Cortex of kidney (tissue), 1 donor: ENCODE data around the gene AVEN.
"Not testable (repeated sequence)": the region's sequence is repeated elsewhere in the genome, so short reads cannot be mapped to it uniquely, and the experiment has no call there.

Experiments used
- DNase-seq: peaks from one replicate; lab custom pipeline; 2025; lab: John Stamatoyannopoulos, UW

The AVEN gene, protein sequence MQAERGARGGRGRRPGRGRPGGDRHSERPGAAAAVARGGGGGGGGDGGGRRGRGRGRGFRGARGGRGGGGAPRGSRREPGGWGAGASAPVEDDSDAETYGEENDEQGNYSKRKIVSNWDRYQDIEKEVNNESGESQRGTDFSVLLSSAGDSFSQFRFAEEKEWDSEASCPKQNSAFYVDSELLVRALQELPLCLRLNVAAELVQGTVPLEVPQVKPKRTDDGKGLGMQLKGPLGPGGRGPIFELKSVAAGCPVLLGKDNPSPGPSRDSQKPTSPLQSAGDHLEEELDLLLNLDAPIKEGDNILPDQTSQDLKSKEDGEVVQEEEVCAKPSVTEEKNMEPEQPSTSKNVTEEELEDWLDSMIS

DNA sequence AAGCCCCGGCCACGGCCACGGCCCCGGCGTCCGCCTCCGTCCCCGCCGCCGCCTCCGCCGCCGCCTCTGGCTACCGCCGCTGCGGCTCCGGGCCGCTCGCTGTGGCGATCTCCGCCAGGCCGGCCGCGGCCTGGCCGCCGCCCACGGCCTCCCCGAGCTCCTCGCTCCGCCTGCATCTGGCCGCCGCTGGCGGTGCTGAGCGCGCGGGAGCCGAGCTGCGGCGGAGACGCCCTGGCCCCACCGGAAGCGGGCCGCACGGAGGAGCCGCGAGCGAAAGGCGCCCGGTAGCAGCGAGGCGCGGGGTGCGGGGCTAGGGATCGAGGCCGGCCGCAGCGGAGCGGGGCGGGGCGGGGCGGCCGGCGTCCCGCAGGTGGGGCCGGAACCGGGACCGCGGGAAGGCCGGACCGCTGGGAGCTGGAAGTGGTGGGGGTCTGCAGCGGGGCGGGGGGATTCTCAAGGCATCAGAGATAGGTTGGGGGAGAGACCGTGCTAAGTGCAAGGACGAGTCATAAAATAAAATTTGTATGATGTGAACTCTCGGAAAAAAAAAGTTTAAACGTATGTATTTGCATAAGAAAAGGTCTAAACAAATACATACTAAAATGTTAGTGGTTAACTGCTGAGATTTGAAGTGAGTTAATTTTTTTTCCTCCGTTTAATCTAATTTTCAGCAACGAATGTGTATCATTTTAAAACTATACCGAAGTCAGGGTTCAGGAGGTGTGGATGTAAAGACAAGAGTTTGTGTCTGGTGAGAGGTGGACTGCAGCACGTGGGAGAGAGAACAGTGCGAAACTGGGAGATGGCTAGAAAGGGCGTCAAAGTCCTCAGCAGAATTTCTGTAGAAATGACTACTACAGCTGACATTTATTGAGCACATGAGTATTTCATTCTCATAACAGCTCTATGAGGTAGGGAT is at the start of gene AVEN:
AVEN (minus strand) TSS at position 334 of the 919 bp plus-strand sequence; CDS start at position 176, 158 bp downstream.
- DNase-seq: no peak

DNA sequence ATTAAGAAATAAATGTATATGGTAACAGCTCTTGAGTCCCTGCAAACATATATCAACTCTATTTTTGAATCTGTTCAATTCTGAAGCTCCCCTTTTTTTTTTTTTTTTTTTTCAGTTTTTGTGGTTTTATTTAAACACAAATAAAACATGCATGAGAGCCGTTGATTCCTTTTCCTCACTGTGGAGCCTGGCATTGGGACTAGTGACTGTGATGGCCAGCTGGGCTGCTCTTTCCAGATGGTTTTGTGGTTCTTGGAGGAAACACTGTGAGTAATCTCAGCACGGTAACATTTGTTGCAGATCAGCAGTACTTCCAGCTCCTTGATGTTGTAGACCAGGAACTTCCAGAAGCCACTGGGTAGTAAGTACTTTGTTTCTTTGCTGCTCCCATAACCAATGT is 46.7 kb upstream of the AVEN start:
- DNase-seq: no peak

- DNase-seq: no peak
Observed at GRCh38 chr15:34084086-34084485, 45.1 kb upstream of the AVEN start.

GRCh38 chr15:34079904-34080303 is 40.9 kb upstream of the AVEN start:
- DNase-seq: no peak

- no peak for DNase-seq
Observed at GRCh38 chr15:34078900-34079299, 39.9 kb upstream of the AVEN start.

- DNase-seq: no peak
Observed at GRCh38 chr15:34076785-34077184, 37.8 kb upstream of the AVEN start.

DNA sequence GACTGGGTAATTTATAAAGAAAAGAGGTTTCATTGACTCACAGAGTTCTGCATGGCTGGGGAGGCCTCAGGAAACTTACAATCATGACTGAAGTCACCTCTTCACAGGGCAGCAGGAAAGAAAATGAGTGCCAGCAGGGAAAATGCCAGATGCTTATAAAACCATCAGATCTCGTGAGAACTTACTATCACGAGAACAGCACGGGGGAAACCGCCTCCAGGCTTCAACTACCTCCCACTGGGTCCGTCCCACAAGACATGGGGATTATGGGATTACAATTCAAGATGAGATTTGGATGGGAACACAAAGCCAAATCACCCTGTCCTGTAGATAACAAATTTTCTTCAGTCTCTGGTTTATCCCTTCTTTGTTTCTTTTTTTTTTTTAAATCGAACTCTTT is 31.0 kb upstream of the AVEN start:
- DNase-seq: no peak

GRCh38 chr15:34065941-34066340 is 26.9 kb upstream of the AVEN start:
- DNase-seq: no peak

- DNase-seq: no peak
Observed at GRCh38 chr15:34065261-34065660, 26.3 kb upstream of the AVEN start.

DNA sequence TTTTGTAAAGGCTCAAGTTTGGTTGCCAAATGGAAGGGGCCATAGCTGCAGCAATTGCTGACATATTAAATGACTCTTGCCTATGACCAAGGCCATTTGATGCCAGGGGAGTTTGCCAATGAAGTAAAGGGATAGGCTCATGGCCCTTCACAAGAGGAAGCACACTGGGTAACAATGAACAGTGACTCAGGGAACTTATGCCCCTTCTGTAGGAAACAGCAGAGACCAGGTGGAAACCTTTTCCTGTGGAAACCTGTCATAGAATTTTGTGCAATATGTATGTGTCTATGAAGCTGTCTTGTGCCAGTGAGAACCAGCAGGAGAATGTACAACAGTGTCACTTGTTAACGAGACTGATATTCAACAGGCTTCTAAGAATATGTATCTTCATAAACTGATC is 25.4 kb upstream of the AVEN start:
- DNase-seq: no peak

DNA sequence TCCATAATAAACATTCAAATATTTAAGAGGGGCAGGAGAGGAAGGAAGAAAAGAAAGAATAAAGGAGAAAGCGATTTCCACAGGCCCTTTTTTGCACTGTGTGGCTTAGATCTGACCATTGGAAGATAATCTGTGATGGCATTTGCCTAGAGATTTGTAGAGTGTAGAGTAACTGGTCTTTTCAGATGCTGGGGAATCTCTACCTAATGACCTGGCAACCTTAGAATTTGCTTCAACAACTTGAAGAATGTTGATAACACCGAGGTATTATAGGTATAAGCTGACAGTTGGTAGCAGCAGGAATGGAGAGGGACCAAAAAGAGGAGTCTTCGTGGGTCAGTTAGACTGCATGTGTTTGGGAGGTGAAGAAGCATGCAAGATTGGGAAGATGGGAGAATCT is 20.9 kb upstream of the AVEN start:
- DNase-seq: no peak

DNA sequence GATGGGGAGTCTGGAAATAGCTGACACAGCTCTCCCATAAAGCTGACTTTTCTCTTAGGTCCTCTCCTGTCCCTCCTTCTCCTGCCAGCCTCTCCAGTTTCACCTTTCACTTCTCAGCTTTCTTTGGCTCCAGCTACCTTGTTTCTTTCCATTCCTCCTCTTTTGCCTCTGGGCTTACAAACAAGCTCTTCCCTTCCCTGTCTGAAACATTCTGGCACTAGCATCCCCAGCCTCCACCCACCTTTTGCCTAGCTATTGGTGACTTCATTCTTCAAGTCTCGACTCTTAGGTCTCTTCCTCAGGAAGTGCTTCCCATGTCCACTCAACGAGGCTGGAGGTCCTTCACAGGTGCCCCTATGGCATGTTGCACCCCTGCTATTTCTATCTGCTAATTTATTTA is 20.5 kb upstream of the AVEN start:
- no peak for DNase-seq

GRCh38 chr15:34056911-34057310 is 17.9 kb upstream of the AVEN start:
- DNase-seq: no peak

- DNase-seq: no peak
Observed at GRCh38 chr15:34055868-34056595, 17.0 kb upstream of the AVEN start.

- DNase-seq: no peak
Observed at GRCh38 chr15:34054081-34054707, 15.2 kb upstream of the AVEN start.

GRCh38 chr15:34050385-34050784 is 11.4 kb upstream of the AVEN start:
- not testable (repeated sequence) for DNase-seq

DNA sequence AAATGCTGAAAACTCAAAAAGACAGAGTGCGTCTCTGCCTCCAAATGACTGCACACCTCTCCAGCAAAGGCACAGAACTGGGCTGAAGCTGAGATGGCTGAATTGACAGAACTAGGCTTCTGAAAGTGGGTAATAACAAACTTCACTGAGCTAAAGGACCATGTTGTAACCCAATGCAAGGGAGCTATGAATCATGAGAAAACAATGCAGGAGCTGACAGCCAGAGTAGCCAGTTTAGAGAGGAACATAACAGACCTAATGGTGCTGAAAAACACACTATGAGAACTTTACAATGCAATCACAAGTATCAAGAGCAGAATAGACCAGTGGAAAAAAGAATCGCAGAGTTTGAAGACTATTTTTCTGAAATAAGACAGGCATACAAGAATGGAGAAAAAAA is 10.1 kb upstream of the AVEN start:
- no peak for DNase-seq

DNA sequence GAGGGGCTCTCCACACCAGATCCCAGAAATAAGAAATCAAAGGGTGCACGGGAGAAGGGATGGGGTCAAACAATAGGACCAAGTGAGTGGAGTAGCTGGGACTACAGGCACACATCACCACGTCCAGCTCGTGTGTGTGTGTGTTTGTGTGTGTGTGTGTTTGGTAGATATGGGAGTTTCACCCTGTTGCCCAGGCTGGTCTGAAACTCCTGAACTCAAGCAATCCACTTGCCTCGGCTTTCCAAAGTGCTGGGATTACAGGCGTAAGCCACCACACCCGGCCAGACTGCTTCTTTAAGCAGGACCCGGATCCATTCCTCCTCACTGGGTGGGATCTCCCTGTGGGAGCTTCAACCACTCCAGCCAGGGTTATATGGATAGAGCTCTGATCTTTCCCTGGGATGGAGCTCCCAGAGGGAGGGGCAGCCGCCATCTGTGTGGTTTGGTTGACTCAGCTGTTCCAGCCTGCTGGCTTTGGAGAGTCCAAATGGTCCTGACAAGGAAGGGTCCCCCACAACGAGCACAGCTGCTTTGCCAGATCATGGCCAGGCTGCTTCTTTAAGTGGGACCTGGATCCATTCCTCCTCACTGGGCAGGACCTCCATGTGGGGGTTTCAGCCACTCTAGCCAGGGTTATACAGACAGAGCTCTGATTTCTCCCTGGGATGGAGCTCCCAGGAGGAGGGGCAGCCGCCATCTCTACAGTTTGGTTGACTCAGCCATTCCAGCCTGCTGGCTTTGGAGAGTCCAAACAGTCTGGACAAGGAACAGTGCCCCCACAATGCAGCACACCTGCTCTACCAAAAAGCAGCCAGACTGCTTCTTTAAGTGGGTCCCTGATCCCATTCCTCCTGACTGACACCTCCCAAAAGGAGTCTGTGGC is 9.1 kb upstream of the AVEN start:
- DNase-seq: no peak

DNA sequence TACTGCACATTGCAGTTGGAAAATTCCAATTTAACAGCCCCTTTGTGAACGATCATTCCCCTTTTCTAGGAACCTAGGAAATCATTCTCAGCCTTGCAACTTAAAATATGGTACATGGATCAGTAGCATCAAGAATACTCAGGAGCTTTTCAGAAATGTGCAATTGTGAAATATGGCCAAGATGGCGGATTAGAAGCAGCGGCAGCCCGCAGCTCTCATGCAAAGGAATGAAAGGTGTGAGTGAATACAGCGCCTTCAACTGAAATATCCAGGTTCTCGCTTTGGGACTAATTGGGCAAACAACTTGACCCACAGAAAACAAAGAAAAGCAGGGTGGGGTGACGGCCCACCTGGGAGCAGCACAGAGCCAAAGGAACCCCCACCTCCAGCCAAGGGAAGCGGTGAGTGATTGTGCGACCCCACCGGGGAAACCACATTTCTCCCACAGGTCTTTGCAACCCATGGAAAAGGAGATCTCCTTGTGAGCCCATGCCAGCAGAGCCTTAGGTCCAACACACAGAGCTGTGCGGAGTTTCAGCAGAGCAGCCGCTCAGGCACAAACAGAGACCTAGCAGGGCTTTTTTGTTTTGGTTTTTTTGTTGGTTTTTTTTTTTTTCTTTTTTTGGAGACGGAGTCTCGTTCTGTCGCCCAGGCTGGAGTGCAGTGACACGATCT is 7.6 kb upstream of the AVEN start:
- no peak for DNase-seq

- no peak for DNase-seq
Observed at GRCh38 chr15:34043813-34044212, 4.8 kb upstream of the AVEN start.
